H9 (cell line): Measurements from ENCODE around the gene NEURL1. TPM values are rescaled to one million over a fixed set of nuclear protein-coding genes. Genes with fewer than 3 reads are reported as not detected.

Experiments
- DNase-seq: peaks from one replicate; pipeline ENCODE4 v3.0.0-alpha.2; 2017
- H2AFZ ChIP-seq: one replicate; pipeline ENCODE4 v1.6.1; 2013; ENCODE audit warnings: mild to moderate bottlenecking, low read length, control low read depth, moderate library complexity
- H2AK5ac ChIP-seq: 2 replicates; pipeline ENCODE4 v1.6.1; 2013; ENCODE audit warnings: low read length, control low read depth, mixed read lengths; ENCODE audit not compliant: insufficient read length
- H2BK120ac ChIP-seq: one replicate; pipeline ENCODE4 v1.6.1; 2013; ENCODE audit warnings: low read depth, mild to moderate bottlenecking, low read length, control low read depth, inconsistent platforms; ENCODE audit not compliant: poor library complexity, severe bottlenecking
- H2BK12ac ChIP-seq: 2 replicates; pipeline ENCODE4 v1.6.1; 2013; ENCODE audit warnings: low read length, control low read depth, mixed read lengths, low read depth; ENCODE audit not compliant: insufficient read length
- H2BK15ac ChIP-seq: 2 replicates; pipeline ENCODE4 v1.6.1; 2013; ENCODE audit warnings: low read depth, low read length, control low read depth
- H2BK20ac ChIP-seq: one replicate; pipeline ENCODE4 v1.6.1; 2013; ENCODE audit warnings: low read depth, mild to moderate bottlenecking, low read length, control low read depth, inconsistent platforms; ENCODE audit not compliant: poor library complexity, severe bottlenecking
- H2BK5ac ChIP-seq: 2 replicates; pipeline ENCODE4 v1.6.1; 2013; ENCODE audit warnings: low read length, control low read depth, mixed read lengths; ENCODE audit not compliant: insufficient read length
- H3K14ac ChIP-seq: 2 replicates; pipeline ENCODE4 v1.6.1; 2013; ENCODE audit warnings: low read length, control low read depth; ENCODE audit not compliant: insufficient read depth
- H3K18ac ChIP-seq: 2 replicates; pipeline ENCODE4 v1.6.1; 2013; ENCODE audit warnings: low read depth, mild to moderate bottlenecking, mixed read lengths, low read length, control low read depth; ENCODE audit not compliant: insufficient read length
- H3K23ac ChIP-seq: 2 replicates; pipeline ENCODE4 v1.6.1; 2013; ENCODE audit warnings: low read length, control low read depth, mixed read lengths, low read depth; ENCODE audit not compliant: insufficient read length
- H3K23me2 ChIP-seq: 2 replicates; pipeline ENCODE4 v1.6.1; 2013; ENCODE audit warnings: low read depth, mild to moderate bottlenecking, mixed read lengths, low read length, control low read depth; ENCODE audit not compliant: insufficient read length, poor library complexity, severe bottlenecking
- H3K27ac ChIP-seq: 2 replicates; pipeline ENCODE4 v1.5.1; 2013; ENCODE audit warnings: low read length, control low read depth, mixed read lengths, low read depth; ENCODE audit not compliant: insufficient read length
- H3K27me3 ChIP-seq: 2 replicates; pipeline ENCODE4 v1.6.1; 2013; ENCODE audit warnings: low read length, control low read depth, inconsistent platforms; ENCODE audit not compliant: insufficient read depth
- H3K4ac ChIP-seq: 2 replicates; pipeline ENCODE4 v1.6.1; 2013; ENCODE audit warnings: low read depth, mild to moderate bottlenecking, control low read depth, inconsistent platforms, low read length, moderate library complexity
- H3K4me1 ChIP-seq: 2 replicates; pipeline ENCODE4 v1.6.1; 2013; ENCODE audit warnings: low read length, control low read depth, inconsistent platforms; ENCODE audit not compliant: insufficient read depth
- H3K4me2 ChIP-seq: 2 replicates; pipeline ENCODE4 v1.6.1; 2013; ENCODE audit warnings: low read length, control low read depth, mixed read lengths; ENCODE audit not compliant: insufficient read length, insufficient read depth
- H3K56ac ChIP-seq: 2 replicates; pipeline ENCODE4 v1.6.1; 2013; ENCODE audit warnings: low read depth, mild to moderate bottlenecking, mixed read lengths, low read length, control low read depth; ENCODE audit not compliant: insufficient read length
- H3K79me1 ChIP-seq: 2 replicates; pipeline ENCODE4 v1.6.1; 2013; ENCODE audit warnings: low read depth, mild to moderate bottlenecking, moderate library complexity, low read length, control low read depth, inconsistent platforms; ENCODE audit not compliant: insufficient read depth, poor library complexity, severe bottlenecking
- H3K79me2 ChIP-seq: 2 replicates; pipeline ENCODE4 v1.6.1; 2013; ENCODE audit warnings: low read length, control low read depth, inconsistent platforms; ENCODE audit not compliant: insufficient read depth
- H3K9ac ChIP-seq: 2 replicates; pipeline ENCODE4 v1.6.1; 2013; ENCODE audit warnings: low read length, control low read depth, mixed read lengths; ENCODE audit not compliant: insufficient read length; ENCODE audit errors: extremely low read depth
- H3K9me3 ChIP-seq: one replicate; pipeline ENCODE4 v1.6.1; 2013; ENCODE audit warnings: low read depth, low read length, inconsistent platforms; ENCODE audit not compliant: control insufficient read depth
- H3T11ph ChIP-seq: one replicate; pipeline ENCODE4 v1.6.1; 2013; ENCODE audit warnings: mild to moderate bottlenecking, low read length, control low read depth, inconsistent platforms
- H4K20me1 ChIP-seq: one replicate; pipeline ENCODE4 v1.6.1; 2013; ENCODE audit not compliant: control insufficient read depth, insufficient read length, insufficient read depth
- H4K5ac ChIP-seq: 2 replicates; pipeline ENCODE4 v1.6.1; 2013; ENCODE audit warnings: low read depth, mild to moderate bottlenecking, mixed read lengths, low read length, control low read depth; ENCODE audit not compliant: insufficient read length
- H4K8ac ChIP-seq: replicated peaks from 2 replicates; pipeline ENCODE4 v1.6.1; 2013; ENCODE audit warnings: low read length, control low read depth, mixed read lengths, low read depth; ENCODE audit not compliant: insufficient read length
- H4K91ac ChIP-seq: 2 replicates; pipeline ENCODE4 v1.6.1; 2013; ENCODE audit warnings: low read depth, mild to moderate bottlenecking, moderate library complexity, mixed read lengths, low read length, control low read depth; ENCODE audit not compliant: insufficient read length
- H3K27ac Mint-ChIP-seq, 3 experiments: 2 replicates in 2 of 3; 3 replicates in 1 of 3; pipeline ENCODE4 v1.8.0; 2020 to 2021; ENCODE audit warnings: mixed read lengths in 3 of 3, mild to moderate bottlenecking in 1 of 3, moderate library complexity in 1 of 3
- H3K27me3 Mint-ChIP-seq: 2 replicates; pipeline ENCODE4 v1.8.0; 2021; ENCODE audit warnings: low read depth, mild to moderate bottlenecking, moderate library complexity, mixed read lengths
- H3K36me3 Mint-ChIP-seq, 3 experiments: 2 replicates in 2 of 3; 3 replicates in 1 of 3; pipeline ENCODE4 v1.8.0; 2020 to 2021; ENCODE audit warnings: low read depth in 3 of 3, mixed read lengths in 3 of 3; ENCODE audit not compliant: insufficient read depth in 1 of 3
- H3K4me1 Mint-ChIP-seq, 2 experiments: 2 replicates each; pipeline ENCODE4 v1.8.0; 2020; ENCODE audit warnings: mixed read lengths in 2 of 2
- H3K4me3 Mint-ChIP-seq, 2 experiments: 2 replicates in 1 of 2; 3 replicates in 1 of 2; pipeline ENCODE4 v1.8.0; 2020 to 2021; ENCODE audit warnings: mild to moderate bottlenecking in 2 of 2, mixed read lengths in 2 of 2, moderate library complexity in 1 of 2
- H3K9me3 Mint-ChIP-seq, 2 experiments: 2 replicates in 1 of 2; 3 replicates in 1 of 2; pipeline ENCODE4 v1.8.0; 2020; ENCODE audit warnings: mild to moderate bottlenecking in 2 of 2, mixed read lengths in 2 of 2, moderate library complexity in 1 of 2
- WGBS: extraction: QIAGEN DNeasy Blood & Tissue Kit; methylation state at CpG from one replicate; pipeline ENCODE4 v1.1.7; 2013; ENCODE audit warnings: missing lambda C conversion rate, low lambda C conversion rate, mixed read lengths; ENCODE audit not compliant: insufficient read length; ENCODE audit errors: extremely low coverage; 5-methylcytosine and 5-hydroxymethylcytosine counted together
- total RNA-seq: library from RNA; stranded (reverse); gene quantifications from 2 replicates; pipeline ENCODE4 v1.2.1, GENCODE V29; 2021
- TF ChIP-seq, protein P1 (sequence below): fragments of 200-600 bp; sonication (generic); conservative IDR thresholded peaks from 3 replicates; pipeline ENCODE4 v1.8.0; 2021; ENCODE audit warnings: antibody characterized with exemption, mild to moderate bottlenecking

NEURL1 gene
- total RNA-seq, 1 experiment from 2014 or later = 1.2 TPM

DNA sequence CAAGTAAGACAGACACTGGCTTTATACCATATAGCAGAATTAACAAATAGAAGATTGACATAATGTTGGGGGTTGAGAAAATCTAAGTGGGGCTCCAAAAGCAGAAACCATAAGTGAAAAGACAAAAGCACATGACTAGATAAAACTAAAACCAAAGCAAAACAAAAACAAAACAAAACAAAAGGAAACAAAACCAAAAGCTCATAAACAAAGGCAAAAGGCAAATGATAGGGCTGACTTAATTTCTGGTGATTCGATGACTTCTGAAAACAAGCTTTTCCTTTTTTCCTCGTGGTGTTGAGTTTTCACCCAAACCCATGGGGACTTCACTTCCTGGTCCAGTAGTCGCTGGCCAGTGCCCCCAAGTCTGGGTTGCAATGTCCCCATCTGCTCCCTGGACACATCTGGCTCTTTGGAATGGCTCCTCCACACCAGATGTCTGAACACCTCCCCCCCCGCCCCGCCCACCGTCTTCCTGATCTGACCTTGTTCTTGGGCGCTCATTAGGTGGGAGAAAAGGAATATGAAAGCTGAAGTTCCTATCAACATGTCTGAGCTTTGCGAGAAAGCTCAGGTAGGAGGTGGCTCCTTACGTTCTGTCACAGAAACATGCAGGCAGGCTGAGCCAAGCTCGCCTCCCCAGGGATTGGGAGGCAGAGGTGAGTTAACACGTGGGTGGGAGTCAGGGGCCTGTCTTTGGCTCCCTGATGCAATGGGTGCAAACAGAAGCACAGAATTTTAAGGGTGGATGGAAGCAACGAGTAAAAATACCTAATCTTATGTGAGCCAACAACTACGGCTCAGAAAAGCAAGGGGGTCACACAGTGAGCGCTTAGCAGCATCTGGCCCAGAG is 121.0 kb downstream of the NEURL1 start:
- no peak overlapping the region for H2BK5ac ChIP-seq
- H3K4me1 Mint-ChIP-seq = peaks cover 14 to 17% of the 10 kb centered on the region in 2 experiments
- H3K9ac ChIP-seq = no peak overlapping the region
- no peak overlapping the region for H2BK20ac ChIP-seq
- H2AK5ac ChIP-seq = no peak overlapping the region
- no peaks in the 10 kb centered on the region for H3K79me1 ChIP-seq
- H3K27me3 ChIP-seq = no peaks in the 10 kb centered on the region
- DNase-seq = no peak
- H2BK15ac ChIP-seq = no peak overlapping the region
- no CpG with 5 or more reads among the region's 14 CpGs for WGBS
- no peak overlapping the region for H3K23ac ChIP-seq
- H2BK12ac ChIP-seq = no peak overlapping the region
- H2BK120ac ChIP-seq = no peak overlapping the region
- no peak overlapping the region for H4K8ac ChIP-seq
- H3K4me2 ChIP-seq = no peak overlapping the region
- no peaks in the 10 kb centered on the region for H3K9me3 Mint-ChIP-seq
- no peak overlapping the region for H3K4me3 Mint-ChIP-seq
- no peak overlapping the region for H3K4ac ChIP-seq
- H3K27ac ChIP-seq = no peak overlapping the region
- no peaks in the 10 kb centered on the region for H3K27me3 Mint-ChIP-seq
- H4K20me1 ChIP-seq = no peaks in the 10 kb centered on the region
- H3K18ac ChIP-seq = peak overlapping the region; percentile 18
- no peaks in the 10 kb centered on the region for H3K9me3 ChIP-seq
- no peaks in the 10 kb centered on the region for H3K23me2 ChIP-seq
- H2AFZ ChIP-seq = no peak overlapping the region
- H4K91ac ChIP-seq = no peak overlapping the region
- no peak overlapping the region for H4K5ac ChIP-seq
- H3K27ac Mint-ChIP-seq = peak overlapping the region; percentile 38 to 90 (median 81); a peak in 4 of 7 replicates
- TF ChIP-seq, protein P1, sequence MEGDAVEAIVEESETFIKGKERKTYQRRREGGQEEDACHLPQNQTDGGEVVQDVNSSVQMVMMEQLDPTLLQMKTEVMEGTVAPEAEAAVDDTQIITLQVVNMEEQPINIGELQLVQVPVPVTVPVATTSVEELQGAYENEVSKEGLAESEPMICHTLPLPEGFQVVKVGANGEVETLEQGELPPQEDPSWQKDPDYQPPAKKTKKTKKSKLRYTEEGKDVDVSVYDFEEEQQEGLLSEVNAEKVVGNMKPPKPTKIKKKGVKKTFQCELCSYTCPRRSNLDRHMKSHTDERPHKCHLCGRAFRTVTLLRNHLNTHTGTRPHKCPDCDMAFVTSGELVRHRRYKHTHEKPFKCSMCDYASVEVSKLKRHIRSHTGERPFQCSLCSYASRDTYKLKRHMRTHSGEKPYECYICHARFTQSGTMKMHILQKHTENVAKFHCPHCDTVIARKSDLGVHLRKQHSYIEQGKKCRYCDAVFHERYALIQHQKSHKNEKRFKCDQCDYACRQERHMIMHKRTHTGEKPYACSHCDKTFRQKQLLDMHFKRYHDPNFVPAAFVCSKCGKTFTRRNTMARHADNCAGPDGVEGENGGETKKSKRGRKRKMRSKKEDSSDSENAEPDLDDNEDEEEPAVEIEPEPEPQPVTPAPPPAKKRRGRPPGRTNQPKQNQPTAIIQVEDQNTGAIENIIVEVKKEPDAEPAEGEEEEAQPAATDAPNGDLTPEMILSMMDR = no peak
- H3T11ph ChIP-seq = no peak overlapping the region
- peaks cover 2% of the 10 kb centered on the region; the same call in 1 of the 2 replicates for H3K4me1 ChIP-seq
- H3K14ac ChIP-seq = no peak overlapping the region
- H3K36me3 Mint-ChIP-seq = peaks cover 0 to 6% (median 5%) of the 10 kb centered on the region in 3 experiments; a peak in 3 of 7 replicates
- H3K56ac ChIP-seq = no peak overlapping the region
- no peaks in the 10 kb centered on the region for H3K79me2 ChIP-seq
